Skeletal muscle cell (primary cell): ENCODE measurements around the gene STIM1.
"Not testable (repeated sequence)": the region's sequence is repeated elsewhere in the genome, so short reads cannot be mapped to it uniquely, and the experiment has no call there.

Experiments
- DNase-seq: peaks from one replicate; pipeline ENCODE4 v3.0.0-alpha.2; 2010; ENCODE audit warnings: low read depth
- H3K4me3 ChIP-seq: 2 replicates; pipeline ENCODE4 v1.5.1; 2011; ENCODE audit warnings: low read depth, mild to moderate bottlenecking, control low read depth, low read length, moderate library complexity

The STIM1 gene

GRCh38 chr11:4105916-4106315, 250.5 kb downstream of the STIM1 start:
- no peak overlapping the region for H3K4me3 ChIP-seq
- DNase-seq, result no peak

- H3K4me3 ChIP-seq, result no peak overlapping the region
- no peak for DNase-seq
Measured at GRCh38 chr11:4111834-4112233, 256.4 kb downstream of the STIM1 start.

GRCh38 chr11:4115128-4115527, 259.7 kb downstream of the STIM1 start:
- no peak for DNase-seq
- H3K4me3 ChIP-seq, result no peak overlapping the region

- no peak overlapping the region for H3K4me3 ChIP-seq
- no peak for DNase-seq
Measured at GRCh38 chr11:4118107-4118506, 262.6 kb downstream of the STIM1 start.

GRCh38 chr11:4123218-4123617, 267.8 kb downstream of the STIM1 start:
- no peak for DNase-seq
- H3K4me3 ChIP-seq, result no peak overlapping the region

- DNase-seq, result no peak
- H3K4me3 ChIP-seq, result no peak overlapping the region
Measured at GRCh38 chr11:4125141-4125540, 269.7 kb downstream of the STIM1 start.

- no peak overlapping the region for H3K4me3 ChIP-seq
- no peak for DNase-seq
Measured at GRCh38 chr11:4127357-4127756, 271.9 kb downstream of the STIM1 start.

- not testable (repeated sequence) for DNase-seq
Measured at GRCh38 chr11:4130219-4130618, 274.8 kb downstream of the STIM1 start.

GRCh38 chr11:4134806-4135205, 279.3 kb downstream of the STIM1 start:
- no peak overlapping the region for H3K4me3 ChIP-seq
- no peak for DNase-seq

More at GRCh38 chr11:4130219-4130618, 274.8 kb downstream of the STIM1 start:
- not testable (repeated sequence) for H3K4me3 ChIP-seq

- H3K4me3 ChIP-seq, result no peak overlapping the region
Measured at GRCh38 chr11:4138497-4138896, 283.0 kb downstream of the STIM1 start.

GRCh38 chr11:4140067-4140636, 284.7 kb downstream of the STIM1 start:
- no peak overlapping the region for H3K4me3 ChIP-seq
- no peak for DNase-seq

More at GRCh38 chr11:4138497-4138896, 283.0 kb downstream of the STIM1 start:
- no peak for DNase-seq
